ENCODE measurements around the gene FGF9.

FGF9 gene

GRCh38 chr13:21670883-21671619 lies at the start of gene FGF9:
FGF9 (plus strand) TSS chr13:21671073; CDS start chr13:21671913, 840 bp downstream.
- DNase-seq = peak; percentile 73

GRCh38 chr13:21625366-21625765 lies 45.5 kb upstream of the FGF9 start:
- DNase-seq = no peak

- no peak for DNase-seq
Measured at GRCh38 chr13:21632196-21632595, 38.7 kb upstream of the FGF9 start.

GRCh38 chr13:21636656-21637055 lies 34.2 kb upstream of the FGF9 start:
- DNase-seq = no peak

- no peak for DNase-seq
Measured at GRCh38 chr13:21637296-21637695, 33.6 kb upstream of the FGF9 start.

- no peak for DNase-seq
Measured at GRCh38 chr13:21638319-21639282, 32.3 kb upstream of the FGF9 start.

- DNase-seq = no peak
Measured at GRCh38 chr13:21639561-21639960, 31.3 kb upstream of the FGF9 start.

- no peak for DNase-seq
Measured at GRCh38 chr13:21641629-21642028, 29.2 kb upstream of the FGF9 start.

GRCh38 chr13:21657538-21657937 lies 13.3 kb upstream of the FGF9 start:
- no peak for DNase-seq

GRCh38 chr13:21659087-21659486 lies 11.8 kb upstream of the FGF9 start:
- DNase-seq = no peak

GRCh38 chr13:21661097-21661909 lies 9.6 kb upstream of the FGF9 start:
- DNase-seq = no peak

- DNase-seq = no peak
Measured at GRCh38 chr13:21663197-21663596, 7.7 kb upstream of the FGF9 start.

GRCh38 chr13:21668732-21669275 lies 2.1 kb upstream of the FGF9 start:
- no peak for DNase-seq

- peak; percentile 50 for DNase-seq
Measured at GRCh38 chr13:21670006-21670882, 629 bp upstream of the FGF9 start.

- no peak for DNase-seq
Measured at GRCh38 chr13:21671620-21672286, 880 bp downstream of the FGF9 start.

GRCh38 chr13:21672287-21672680 lies 1.4 kb downstream of the FGF9 start:
- DNase-seq = no peak

GRCh38 chr13:21672796-21673538 lies 2.1 kb downstream of the FGF9 start:
- no peak for DNase-seq

- no peak for DNase-seq
Measured at GRCh38 chr13:21673539-21673788, 2.6 kb downstream of the FGF9 start.

GRCh38 chr13:21673789-21674489 lies 3.1 kb downstream of the FGF9 start:
- DNase-seq = no peak

- DNase-seq = no peak
Measured at GRCh38 chr13:21674490-21675009, 3.7 kb downstream of the FGF9 start.

Measured in activated CD4-positive, alpha-beta T cell treated with anti-CD3 and anti-CD28 coated beads for 1 hour (primary cell).